ENCODE measurements around the gene H6PD.

The H6PD gene

DNA sequence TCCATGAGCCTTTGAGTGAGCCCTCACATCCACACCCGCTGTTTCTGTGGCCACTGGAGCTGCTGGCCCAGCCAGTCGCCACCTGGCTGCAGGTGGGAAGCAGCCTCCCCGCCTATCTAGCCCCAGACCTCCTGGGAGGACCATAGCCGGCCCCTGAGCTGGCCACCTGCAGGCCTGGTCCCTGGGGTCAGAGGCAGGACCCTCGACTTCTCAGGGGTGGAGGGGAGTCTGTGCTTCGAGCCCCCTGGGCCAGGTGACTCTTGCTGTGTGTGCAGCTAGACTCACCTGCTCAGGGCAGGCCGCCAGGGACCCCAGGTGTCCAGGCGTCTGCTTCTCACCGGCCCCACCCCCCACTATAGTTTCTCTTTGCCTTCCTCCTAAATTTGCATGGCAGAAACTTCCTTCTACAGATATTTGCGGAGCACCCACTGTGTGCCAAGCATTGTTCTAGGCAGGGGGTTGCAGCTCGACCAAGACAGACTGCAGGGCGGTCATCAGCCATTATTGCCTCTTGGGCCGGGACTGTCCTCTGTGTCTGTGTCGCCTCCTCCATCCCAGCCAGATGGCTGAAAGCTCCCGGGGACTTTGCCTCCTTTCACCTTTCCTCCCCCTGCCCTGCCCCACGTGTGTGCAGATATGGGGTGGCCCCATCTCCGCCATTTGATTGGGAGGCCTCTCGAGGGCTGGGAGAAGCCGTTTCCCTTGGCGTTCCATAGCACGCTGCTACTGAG, 85.4 kb downstream of the H6PD start:
- 80% methylated on average over 16 of the region's 21 CpGs for WGBS
- peaks cover 61 to 63% of the 10 kb centered on the region in 2 experiments for H3K36me3 ChIP-seq (ENCODE audit: control insufficient read depth in 1 of 2, insufficient read depth in 2 of 2, low read depth in 1 of 2, low read length in 2 of 2)
- H4K91ac ChIP-seq (ENCODE audit: low read length) = no peak overlapping the region
- H2BK5ac ChIP-seq (ENCODE audit: low read depth, low read length, poor library complexity, severe bottlenecking) = no peak overlapping the region
- H3K18ac ChIP-seq (ENCODE audit: low read depth in 1 of 2, low read length in 2 of 2) = peak overlapping the region in 1 of 2 experiments; percentile 32
- no peak overlapping the region for H4K8ac ChIP-seq (ENCODE audit: low read length)
- no peak overlapping the region for H3K4me2 ChIP-seq (ENCODE audit: low read length, poor library complexity, severe bottlenecking)
- no peak overlapping the region for H2AK5ac ChIP-seq (ENCODE audit: low read length, severe bottlenecking)
- peaks cover 72% of the 10 kb centered on the region for H3K4me1 ChIP-seq (ENCODE audit: control insufficient read depth, insufficient read depth, low read depth, low read length)
- peak overlapping the region; percentile 59 for H3K9ac ChIP-seq (ENCODE audit: low read length)
- peak overlapping the region in 1 of 2 experiments; percentile 35 for H3K23ac ChIP-seq (ENCODE audit: low read length in 2 of 2)
- no peak overlapping the region for H2BK120ac ChIP-seq (ENCODE audit: low read depth, low read length)
- no peak overlapping the region for H2BK15ac ChIP-seq (ENCODE audit: low read depth, poor library complexity, severe bottlenecking)
- H3K79me1 ChIP-seq (replicated peaks; ENCODE audit: low read length, poor library complexity, severe bottlenecking) = peaks cover 17% of the 10 kb centered on the region
- H3K4ac ChIP-seq (ENCODE audit: low read depth in 1 of 2, low read length in 2 of 2) = peak overlapping the region in 1 of 2 experiments; percentile 47
- no peak for DNase-seq
- no peak overlapping the region for H2AFZ ChIP-seq (ENCODE audit: low read depth, low read length)
- no peaks in the 10 kb centered on the region for H3K9me3 ChIP-seq (ENCODE audit: control insufficient read depth, low read length)
- no peak overlapping the region for H3K4me3 ChIP-seq (ENCODE audit: insufficient read depth in 1 of 2, low read depth in 1 of 2, low read length in 2 of 2)
- no peak overlapping the region for H3K27ac ChIP-seq (ENCODE audit: low read length, poor library complexity, severe bottlenecking)
- peak overlapping the region in 1 of 2 experiments; percentile 57 for H3K14ac ChIP-seq (ENCODE audit: low read length in 2 of 2)
- peak overlapping the region in 1 of 2 experiments; percentile 83 for H2BK12ac ChIP-seq (ENCODE audit: low read length in 2 of 2)
- H3K27me3 ChIP-seq (ENCODE audit: control insufficient read depth in 1 of 2, insufficient read depth in 1 of 2, low read length in 2 of 2) = no peaks in the 10 kb centered on the region
